ENCODE measurements around the gene IQSEC2. TPM values are rescaled to one million over a fixed set of nuclear protein-coding genes. Genes with fewer than 3 reads are reported as not detected.

The IQSEC2 gene
- total and polyA plus RNA-seq, 11 donors = 7.7 to 16.4 (median 12.6) TPM

- H3K36me3 ChIP-seq = no peaks in the 10 kb centered on the region
- H3K4me1 ChIP-seq = peaks cover 0 to 13% (median 0%) of the 10 kb centered on the region in 12 donors
- WGBS, 4 donors = 9 to 11% (median 11%) methylated on average over 8 of the region's 8 CpGs
- ATAC-seq (peak in 3 of 4 donors; percentile 64 to 80 (median 77)), DNase-seq (peak in 2 of 5 donors; percentile 40 to 55)
- TF ChIP-seq, protein P1, sequence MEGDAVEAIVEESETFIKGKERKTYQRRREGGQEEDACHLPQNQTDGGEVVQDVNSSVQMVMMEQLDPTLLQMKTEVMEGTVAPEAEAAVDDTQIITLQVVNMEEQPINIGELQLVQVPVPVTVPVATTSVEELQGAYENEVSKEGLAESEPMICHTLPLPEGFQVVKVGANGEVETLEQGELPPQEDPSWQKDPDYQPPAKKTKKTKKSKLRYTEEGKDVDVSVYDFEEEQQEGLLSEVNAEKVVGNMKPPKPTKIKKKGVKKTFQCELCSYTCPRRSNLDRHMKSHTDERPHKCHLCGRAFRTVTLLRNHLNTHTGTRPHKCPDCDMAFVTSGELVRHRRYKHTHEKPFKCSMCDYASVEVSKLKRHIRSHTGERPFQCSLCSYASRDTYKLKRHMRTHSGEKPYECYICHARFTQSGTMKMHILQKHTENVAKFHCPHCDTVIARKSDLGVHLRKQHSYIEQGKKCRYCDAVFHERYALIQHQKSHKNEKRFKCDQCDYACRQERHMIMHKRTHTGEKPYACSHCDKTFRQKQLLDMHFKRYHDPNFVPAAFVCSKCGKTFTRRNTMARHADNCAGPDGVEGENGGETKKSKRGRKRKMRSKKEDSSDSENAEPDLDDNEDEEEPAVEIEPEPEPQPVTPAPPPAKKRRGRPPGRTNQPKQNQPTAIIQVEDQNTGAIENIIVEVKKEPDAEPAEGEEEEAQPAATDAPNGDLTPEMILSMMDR (IDR thresholded peaks at IDR 0.05) = peak; percentile 49 to 89 (median 68)
- TF ChIP-seq POLR2A (IDR thresholded peaks at IDR 0.05) = no peak
- H3K27ac ChIP-seq = peak overlapping the region in 1 of 12 donors; percentile 44
- intact Hi-C loops (cut with DNase I) = loop anchor here in 4 of 10 donors (10.0 kb wide), 2 partner anchors 122 to 1742 kb away; partner anchors contain the start of gene HSD17B10 (in 3 of the 4)
- no peaks in the 10 kb centered on the region for H3K9me3 ChIP-seq
- H3K4me3 ChIP-seq = no peak overlapping the region
- H3K27me3 ChIP-seq = peaks cover 0 to 44% (median 0%) of the 10 kb centered on the region in 9 donors
These were observed 31.8 kb upstream of the IQSEC2 start for GRCh38 chrX:53312946-53313727.

DNA sequence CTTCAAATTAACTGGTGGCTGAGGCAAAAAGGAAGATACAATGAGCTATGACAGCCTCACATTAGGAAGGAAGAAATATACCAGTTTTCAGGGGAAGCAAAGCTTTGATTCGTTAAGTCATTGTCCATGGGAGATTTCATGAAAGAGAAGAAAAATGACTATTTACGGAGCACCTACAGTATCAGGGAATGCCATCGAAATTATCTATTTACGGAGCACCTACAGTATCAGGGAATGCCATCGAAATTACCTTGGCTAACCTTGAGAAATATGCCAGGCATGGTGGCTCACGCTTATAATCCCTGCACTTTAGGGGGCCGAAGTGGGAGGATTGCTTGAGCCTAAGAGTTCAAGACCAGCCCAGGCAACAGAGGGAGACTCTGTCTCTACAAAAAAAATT is 28.5 kb upstream of the IQSEC2 start:
- ATAC-seq = no peak
- intact Hi-C loops (cut with DNase I) = loop anchor here in 4 of 10 donors (10.0 kb wide), 2 partner anchors 125 to 1745 kb away; partner anchors contain the start of gene HSD17B10 (in 3 of the 4)
- H3K27ac ChIP-seq = no peak overlapping the region

GRCh38 chrX:53308836-53309235 is 27.5 kb upstream of the IQSEC2 start:
- no peak for ATAC-seq
- H3K27me3 ChIP-seq = peaks cover 0 to 37% (median 0%) of the 10 kb centered on the region in 9 donors
- no peaks in the 10 kb centered on the region for H3K9me3 ChIP-seq

More for the DNA sequence above, 28.5 kb upstream of the IQSEC2 start:
- no peak for DNase-seq
- Histone ChIP-seq H3K27me3 (peaks cover 0 to 32% (median 0%) of the 10 kb centered on the region in 9 donors), H3K4me1 (peaks cover 0 to 13% (median 0%) of the 10 kb centered on the region in 12 donors), H3K36me3 (no peaks in the 10 kb centered on the region), H3K9me3 (no peaks in the 10 kb centered on the region), H3K4me3 (no peak overlapping the region)
- 74 to 84% (median 82%) methylated on average over 7 of the region's 7 CpGs for WGBS, 4 donors
- no peak for TF ChIP-seq POLR2A (IDR thresholded peaks at IDR 0.05)
- TF ChIP-seq, protein P1 (IDR thresholded peaks at IDR 0.05) = no peak

More at GRCh38 chrX:53308836-53309235, 27.5 kb upstream of the IQSEC2 start:
- DNase-seq = no peak
- Histone ChIP-seq H3K27ac (no peak overlapping the region), H3K4me1 (peaks cover 0 to 10% (median 0%) of the 10 kb centered on the region in 12 donors), H3K4me3 (no peak overlapping the region), H3K36me3 (no peaks in the 10 kb centered on the region)
- WGBS, 4 donors = 89 to 98% (median 90%) methylated on average over 4 of the region's 4 CpGs
- TF ChIP-seq POLR2A (IDR thresholded peaks at IDR 0.05) = no peak
- TF ChIP-seq, protein P1 (IDR thresholded peaks at IDR 0.05) = no peak
- intact Hi-C loops (cut with DNase I) = no loop called here

Measured in heart left ventricle (tissue), 16 donors.